ENCODE measurements around the gene ELFN2. TPM values are rescaled to one million over a fixed set of nuclear protein-coding genes. Genes with fewer than 3 reads are reported as not detected.
"Not testable (repeated sequence)": the region's sequence is repeated elsewhere in the genome, so short reads cannot be mapped to it uniquely, and the experiment has no call there.

Gene ELFN2, protein sequence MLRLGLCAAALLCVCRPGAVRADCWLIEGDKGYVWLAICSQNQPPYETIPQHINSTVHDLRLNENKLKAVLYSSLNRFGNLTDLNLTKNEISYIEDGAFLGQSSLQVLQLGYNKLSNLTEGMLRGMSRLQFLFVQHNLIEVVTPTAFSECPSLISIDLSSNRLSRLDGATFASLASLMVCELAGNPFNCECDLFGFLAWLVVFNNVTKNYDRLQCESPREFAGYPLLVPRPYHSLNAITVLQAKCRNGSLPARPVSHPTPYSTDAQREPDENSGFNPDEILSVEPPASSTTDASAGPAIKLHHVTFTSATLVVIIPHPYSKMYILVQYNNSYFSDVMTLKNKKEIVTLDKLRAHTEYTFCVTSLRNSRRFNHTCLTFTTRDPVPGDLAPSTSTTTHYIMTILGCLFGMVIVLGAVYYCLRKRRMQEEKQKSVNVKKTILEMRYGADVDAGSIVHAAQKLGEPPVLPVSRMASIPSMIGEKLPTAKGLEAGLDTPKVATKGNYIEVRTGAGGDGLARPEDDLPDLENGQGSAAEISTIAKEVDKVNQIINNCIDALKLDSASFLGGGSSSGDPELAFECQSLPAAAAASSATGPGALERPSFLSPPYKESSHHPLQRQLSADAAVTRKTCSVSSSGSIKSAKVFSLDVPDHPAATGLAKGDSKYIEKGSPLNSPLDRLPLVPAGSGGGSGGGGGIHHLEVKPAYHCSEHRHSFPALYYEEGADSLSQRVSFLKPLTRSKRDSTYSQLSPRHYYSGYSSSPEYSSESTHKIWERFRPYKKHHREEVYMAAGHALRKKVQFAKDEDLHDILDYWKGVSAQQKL
- under 1 TPM; 0.28 to 0.38 TPM for total RNA-seq

DNA sequence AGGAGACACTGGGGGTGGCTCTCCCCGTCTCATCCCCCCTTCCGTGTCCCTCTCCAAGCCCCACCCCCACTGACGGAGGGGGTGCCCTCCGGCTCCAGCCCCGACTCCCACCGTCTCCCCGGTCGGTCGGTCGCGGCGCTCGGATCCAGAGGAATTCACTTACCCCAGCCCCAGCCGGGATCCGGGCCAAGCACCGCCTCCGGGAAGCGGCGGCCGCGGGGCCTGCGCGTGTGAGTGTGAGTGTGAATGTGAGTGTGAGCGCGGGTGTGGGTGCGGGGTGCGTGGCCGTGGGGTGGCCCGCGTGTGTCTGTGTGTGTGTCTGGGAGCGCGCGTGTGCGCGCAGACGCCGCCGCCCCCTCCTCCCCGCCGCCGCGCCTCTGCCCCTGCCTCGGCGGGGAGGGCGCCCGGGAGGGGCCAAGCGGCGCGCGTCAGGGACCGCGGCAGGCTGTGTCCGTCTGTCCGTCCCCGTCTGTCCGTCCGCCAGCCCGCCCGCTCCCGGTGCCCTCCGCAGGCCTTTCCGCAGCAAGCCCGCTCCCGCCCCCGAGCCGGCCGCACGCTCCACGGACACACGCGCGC lies at the start of gene ELFN2:
Gene ELFN2 (minus strand): TSS at position 345 of the 576 bp plus-strand sequence. CDS start 51,945 bp downstream, outside the sequence.
- no peak for DNase-seq
- CTCF ChIA-PET: no interaction called here
- Mint-ChIP-seq H3K27me3 (peaks cover 63% of the 10 kb centered on the region), H3K36me3 (ENCODE audit: low read depth) (peaks cover 1% of the 10 kb centered on the region), H3K27ac (no peak within 1 kb of the TSS), H3K4me1 (peaks cover 23% of the 10 kb centered on the region), H3K9me3 (peaks cover 2% of the 10 kb centered on the region), H3K4me3 (no peak within 1 kb of the TSS)
- POLR2A ChIA-PET: no interaction called here

DNA sequence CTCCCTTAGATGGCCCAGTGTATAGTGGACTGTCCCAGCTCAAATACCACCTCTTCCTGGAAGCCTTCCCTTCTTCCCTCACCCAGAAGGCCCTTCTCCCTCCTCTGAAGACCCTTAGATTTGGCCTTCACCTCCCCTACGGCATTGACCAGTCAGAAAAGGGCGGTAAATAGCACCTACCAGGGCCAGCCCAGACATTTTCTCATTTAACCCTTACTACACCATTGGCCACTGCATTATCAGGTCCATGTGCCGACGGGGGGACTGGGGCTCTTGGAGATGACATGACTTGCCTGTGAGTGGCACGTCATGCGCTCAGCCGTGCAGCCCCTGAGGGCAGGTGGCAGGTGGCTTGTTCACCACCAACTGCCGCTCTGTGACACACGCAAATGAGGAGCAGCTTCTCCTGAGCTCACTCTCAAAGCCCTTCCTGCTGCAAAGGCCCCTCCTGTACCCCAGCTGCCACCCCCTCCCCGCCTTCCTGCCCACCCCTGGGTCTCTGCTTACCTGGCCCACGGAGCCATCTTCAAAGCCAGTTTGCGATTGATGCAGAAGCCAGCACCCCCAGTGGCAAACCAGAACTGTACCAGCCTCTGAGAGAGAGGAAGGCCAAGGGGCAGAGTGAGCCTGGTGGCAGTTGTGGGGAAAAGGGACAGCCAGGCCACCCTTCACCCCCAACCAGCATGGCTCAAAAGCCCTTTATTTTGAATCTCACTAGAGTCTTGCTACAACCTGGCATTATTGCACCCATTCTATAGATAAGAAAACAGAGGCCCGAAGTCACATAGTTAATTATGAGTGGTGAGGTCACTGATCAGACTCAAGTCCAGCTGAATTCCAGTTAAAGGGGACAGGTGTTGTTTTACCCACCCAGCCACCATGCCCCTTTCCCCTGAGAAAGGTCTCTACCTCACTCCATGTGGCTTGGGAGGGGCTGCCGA lies 49.4 kb upstream of the ELFN2 start:
- no peak for DNase-seq
- Mint-ChIP-seq H3K9me3 (no peaks in the 10 kb centered on the region), H3K4me1 (peaks cover 16% of the 10 kb centered on the region), H3K27ac (no peak overlapping the region), H3K36me3 (ENCODE audit: low read depth) (peaks cover 63% of the 10 kb centered on the region), H3K4me3 (no peak overlapping the region), H3K27me3 (no peaks in the 10 kb centered on the region)
- ChIA-PET CTCF (interaction anchor here (0.6 kb wide), 1 partner anchor 1040 kb away, joined by 3 read pairs; no protein-coding TSS in a partner anchor), POLR2A (no interaction called here)

DNA sequence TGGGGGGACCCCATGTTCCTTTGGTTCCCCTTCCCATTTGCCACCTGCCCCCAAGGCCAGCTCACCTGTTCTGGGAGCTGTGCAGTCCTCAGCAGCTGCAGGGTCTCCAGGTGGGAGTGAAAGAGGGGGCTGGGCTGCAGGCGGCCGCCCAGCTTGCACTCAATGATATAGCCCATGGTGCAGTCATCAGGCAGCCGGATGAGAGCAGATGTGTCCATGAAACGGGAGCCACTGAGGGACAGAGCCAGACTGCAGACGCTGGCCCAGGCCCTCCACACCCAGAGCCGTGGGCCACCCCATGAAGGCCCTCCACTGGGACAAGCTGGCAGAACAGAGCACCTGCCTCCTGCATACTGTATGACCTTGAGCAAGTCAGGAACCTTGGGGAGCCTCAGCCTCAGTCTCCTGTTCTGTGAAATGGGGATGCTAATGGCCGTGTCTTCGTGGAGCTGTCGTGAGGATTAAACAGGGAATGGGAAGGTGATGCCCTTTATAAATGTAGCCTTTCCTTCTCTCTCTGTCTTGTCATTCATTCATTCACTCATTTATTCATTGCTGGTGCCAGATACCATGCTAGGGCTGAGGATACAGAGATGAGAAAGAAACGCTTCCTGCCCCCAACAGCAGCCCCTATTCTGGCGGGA lies 47.3 kb upstream of the ELFN2 start:
- Mint-ChIP-seq H3K27me3 (no peaks in the 10 kb centered on the region), H3K36me3 (ENCODE audit: low read depth) (peaks cover 64% of the 10 kb centered on the region), H3K9me3 (no peaks in the 10 kb centered on the region), H3K27ac (peak overlapping the region; percentile 19), H3K4me3 (no peak overlapping the region), H3K4me1 (peaks cover 9% of the 10 kb centered on the region)
- DNase-seq: no peak
- ChIA-PET POLR2A (interaction anchor here (1.2 kb wide), 1 partner anchor 243 kb away, joined by 3 read pairs; no protein-coding TSS in a partner anchor), CTCF (interaction anchor here (1.3 to 3.5 kb wide), 2 partner anchors 23 to 118 kb away, joined by 4 to 18 read pairs; no protein-coding TSS in a partner anchor)

DNA sequence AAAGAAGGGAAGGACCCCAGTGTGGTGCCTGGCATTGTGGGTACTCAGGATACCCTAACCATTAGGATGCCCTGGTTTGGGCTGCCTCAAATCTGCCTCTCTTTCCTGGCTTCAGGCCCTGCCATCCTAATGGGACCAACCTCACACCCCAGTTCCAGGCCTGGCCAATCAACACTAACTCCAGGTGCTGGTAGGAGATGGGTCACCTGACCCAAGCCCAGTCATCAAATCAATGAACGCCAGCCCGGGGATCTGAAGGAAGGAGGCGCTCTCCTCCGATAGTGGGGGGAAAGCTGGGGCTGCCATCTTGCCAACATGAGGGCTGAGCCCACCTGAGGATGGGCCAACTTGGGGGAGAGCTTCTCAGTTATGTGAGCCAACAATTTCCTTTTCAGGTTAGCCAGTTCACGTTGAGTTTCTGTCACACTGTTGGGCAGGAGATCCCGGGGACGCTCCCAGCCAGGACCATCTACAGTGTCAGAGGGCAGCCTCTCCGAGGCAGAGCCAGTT lies 46.2 kb upstream of the ELFN2 start:
- H3K36me3 Mint-ChIP-seq (ENCODE audit: low read depth): peaks cover 65% of the 10 kb centered on the region
- no peak for DNase-seq
- ChIA-PET CTCF (interaction anchor here (1.0 to 3.5 kb wide), 8 partner anchors 10 to 119 kb away, joined by 3 to 27 read pairs (median 14); partner anchors contain the start of gene MFNG), POLR2A (interaction anchor here (1.2 to 3.1 kb wide), 2 partner anchors 11 to 242 kb away, joined by 3 to 31 read pairs; partner anchors contain the start of gene MFNG)
- H3K27me3 Mint-ChIP-seq: no peaks in the 10 kb centered on the region
- H3K27ac Mint-ChIP-seq: no peak overlapping the region
- H3K9me3 Mint-ChIP-seq: no peaks in the 10 kb centered on the region
- peaks cover 9% of the 10 kb centered on the region for H3K4me1 Mint-ChIP-seq
- no peak overlapping the region for H3K4me3 Mint-ChIP-seq

DNA sequence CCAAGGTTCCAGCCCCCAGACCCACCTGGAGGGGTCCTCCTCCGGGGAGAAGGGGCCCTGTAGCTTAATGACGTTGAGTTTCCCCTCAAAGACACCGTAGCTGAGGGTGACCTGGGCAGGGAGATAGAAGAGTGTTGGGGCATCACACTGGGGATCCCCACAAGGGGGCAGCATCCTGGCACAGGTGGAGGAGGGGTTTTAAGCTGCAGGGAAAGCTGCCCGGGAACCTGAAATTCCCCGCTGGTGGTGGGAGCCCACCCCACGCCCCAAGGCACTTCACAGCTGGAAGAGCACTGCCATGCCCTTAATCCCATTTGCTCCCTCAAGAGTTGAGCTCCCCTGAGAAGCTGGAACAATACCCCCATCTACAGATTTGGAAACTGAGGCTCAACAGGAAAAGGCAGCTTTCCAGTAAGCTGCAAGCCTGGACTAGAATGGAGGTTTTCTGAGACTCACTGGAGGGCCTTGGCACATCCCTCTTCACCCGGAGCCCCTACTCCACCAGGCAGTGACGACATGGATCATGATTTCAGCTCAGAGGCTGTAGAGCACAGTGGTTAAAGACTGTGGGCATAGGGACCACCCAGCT lies 45.2 kb upstream of the ELFN2 start:
- Mint-ChIP-seq H3K9me3 (no peaks in the 10 kb centered on the region), H3K27me3 (no peaks in the 10 kb centered on the region), H3K27ac (peak overlapping the region; percentile 21), H3K36me3 (ENCODE audit: low read depth) (peaks cover 63% of the 10 kb centered on the region), H3K4me3 (no peak overlapping the region), H3K4me1 (peaks cover 9% of the 10 kb centered on the region)
- DNase-seq: peak; percentile 48
- ChIA-PET POLR2A (interaction anchor here (1.0 to 3.1 kb wide), 2 partner anchors 12 to 95 kb away, joined by 7 to 31 read pairs; partner anchors contain the start of gene MFNG), CTCF (interaction anchor here (0.6 to 3.5 kb wide), 19 partner anchors 9 to 350 kb away, joined by 3 to 27 read pairs (median 4); partner anchors contain the start of gene MFNG)

DNA sequence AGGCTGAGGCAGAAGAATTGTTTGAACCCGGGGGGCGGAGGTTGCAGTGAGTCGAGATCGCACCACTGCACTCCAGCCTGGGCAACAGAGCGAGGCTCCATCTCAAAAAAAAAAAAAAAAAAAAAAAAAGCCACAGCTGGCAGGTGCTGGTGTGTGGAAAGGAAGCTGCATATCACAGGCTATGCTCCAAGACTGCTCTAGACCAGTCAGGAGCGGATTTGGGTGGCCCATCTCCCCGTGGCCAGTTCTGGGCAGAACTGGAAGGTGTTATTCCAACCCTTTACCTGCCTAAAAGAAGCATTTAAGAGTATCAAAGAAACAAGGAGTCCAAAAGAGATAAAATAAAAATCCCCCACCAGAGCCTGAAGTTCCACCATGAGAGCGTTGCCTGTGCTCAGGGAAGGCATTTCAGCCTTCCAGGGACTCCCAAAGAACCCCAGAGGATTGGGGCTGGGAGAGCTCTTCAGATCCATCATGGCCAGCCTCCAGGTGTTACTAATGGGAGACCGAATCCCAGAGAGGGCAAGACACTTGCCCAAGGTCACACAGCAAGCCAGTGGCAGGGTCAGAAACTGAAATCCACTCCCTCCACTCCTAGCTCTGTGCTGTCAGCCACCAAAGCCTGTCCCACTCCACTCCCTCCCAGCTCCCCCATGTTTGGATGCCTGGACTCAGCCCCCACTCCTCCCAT lies 44.6 kb upstream of the ELFN2 start:
- Mint-ChIP-seq H3K4me1 (peaks cover 9% of the 10 kb centered on the region), H3K27ac (no peak overlapping the region), H3K36me3 (ENCODE audit: low read depth) (peaks cover 57% of the 10 kb centered on the region), H3K27me3 (no peaks in the 10 kb centered on the region), H3K9me3 (no peaks in the 10 kb centered on the region), H3K4me3 (no peak overlapping the region)
- POLR2A ChIA-PET: interaction anchor here (1.0 to 3.1 kb wide), 2 partner anchors 13 to 95 kb away, joined by 7 to 31 read pairs; partner anchors contain the start of gene MFNG
- CTCF ChIA-PET: interaction anchor here (0.6 to 3.5 kb wide), 16 partner anchors 13 to 187 kb away, joined by 3 to 27 read pairs (median 4); partner anchors contain the start of gene MFNG
- DNase-seq: no peak

DNA sequence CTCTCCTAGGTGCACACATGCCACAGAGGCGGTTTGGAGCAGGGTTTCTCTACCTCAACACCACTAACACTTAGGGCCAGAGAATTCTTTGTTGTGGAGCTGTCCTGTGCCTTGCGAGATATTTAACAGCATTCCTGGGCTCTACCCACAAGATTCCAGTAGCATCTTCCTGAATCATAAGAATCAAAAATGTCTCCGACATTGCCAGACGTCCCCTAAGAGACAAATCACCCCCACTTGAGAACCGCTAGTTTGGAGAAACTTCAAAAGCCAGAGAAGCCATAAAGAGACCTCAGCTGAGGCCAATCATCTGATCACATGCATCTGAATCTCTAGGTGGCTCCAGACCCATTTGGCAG lies 42.8 kb upstream of the ELFN2 start:
- Mint-ChIP-seq H3K9me3 (no peaks in the 10 kb centered on the region), H3K27ac (no peak overlapping the region), H3K27me3 (no peaks in the 10 kb centered on the region), H3K36me3 (ENCODE audit: low read depth) (peaks cover 58% of the 10 kb centered on the region), H3K4me3 (no peak overlapping the region), H3K4me1 (peaks cover 11% of the 10 kb centered on the region)
- ChIA-PET POLR2A (no interaction called here), CTCF (interaction anchor here (1.2 kb wide), 1 partner anchor 16 kb away, joined by 4 read pairs; the partner anchor contains the start of gene MFNG)
- DNase-seq: no peak

DNA sequence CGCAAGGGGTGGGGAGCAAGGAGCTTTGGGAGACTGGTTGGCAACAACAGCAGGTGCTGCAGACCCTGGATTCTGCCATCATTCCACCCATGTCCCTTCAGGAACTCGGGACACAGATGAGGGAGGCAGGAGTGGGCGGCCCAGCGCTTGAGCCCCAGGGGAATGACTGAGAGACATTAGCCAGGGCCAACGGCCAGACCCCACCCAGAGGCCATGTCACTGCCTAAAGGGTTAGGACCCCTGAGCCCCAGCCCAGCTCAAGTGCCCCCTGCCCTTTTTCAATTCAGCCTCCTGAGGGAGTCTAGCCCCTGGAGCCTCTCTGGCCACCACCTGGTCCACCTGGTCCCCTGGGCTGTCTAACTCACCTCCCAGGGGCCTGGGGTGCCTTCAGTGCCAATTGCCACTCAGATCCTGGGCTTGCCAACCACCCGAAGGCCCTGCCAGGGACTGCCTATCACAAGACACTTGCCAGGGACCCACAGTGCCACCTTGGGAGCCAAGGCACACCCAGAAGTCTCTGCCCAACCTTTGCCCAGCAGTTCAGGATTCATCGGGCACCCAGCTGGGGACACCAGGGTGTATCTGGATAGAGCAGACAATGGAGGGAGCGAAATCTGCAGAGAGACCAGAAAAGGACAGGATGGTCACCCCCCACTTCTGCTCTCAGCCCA lies 42.3 kb upstream of the ELFN2 start:
- Mint-ChIP-seq H3K27ac (no peak overlapping the region), H3K27me3 (no peaks in the 10 kb centered on the region), H3K4me1 (peaks cover 11% of the 10 kb centered on the region), H3K9me3 (no peaks in the 10 kb centered on the region), H3K36me3 (ENCODE audit: low read depth) (peaks cover 56% of the 10 kb centered on the region), H3K4me3 (no peak overlapping the region)
- no peak for DNase-seq
- ChIA-PET POLR2A (no interaction called here), CTCF (interaction anchor here (1.2 kb wide), 1 partner anchor 17 kb away, joined by 4 read pairs; the partner anchor contains the start of gene MFNG)

DNA sequence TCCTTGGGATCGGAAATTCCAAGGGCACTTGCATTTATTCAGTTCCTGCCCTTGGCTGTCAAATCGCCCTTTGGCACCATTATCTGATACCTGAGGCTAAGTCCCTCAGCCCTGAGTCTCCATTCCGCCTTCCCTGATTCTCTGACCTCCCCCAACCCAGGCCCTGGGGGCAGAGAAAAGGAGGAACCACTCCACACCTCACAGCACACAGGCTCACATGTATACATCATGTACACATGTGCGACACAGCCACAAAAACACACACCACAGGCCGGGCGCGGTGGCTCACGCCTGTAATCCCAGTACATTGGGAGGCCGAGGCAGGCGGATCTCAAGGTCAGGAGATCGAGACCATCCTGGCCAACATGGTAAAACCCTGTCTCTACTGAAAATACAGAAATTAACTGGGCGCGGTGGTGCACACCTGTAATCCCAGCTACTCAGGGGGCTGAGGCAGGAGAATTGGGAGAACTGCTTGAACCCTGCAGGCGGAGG lies 41.0 kb upstream of the ELFN2 start:
- H3K9me3 Mint-ChIP-seq, H3K27me3 Mint-ChIP-seq, POLR2A ChIA-PET, H3K4me3 Mint-ChIP-seq, CTCF ChIA-PET, DNase-seq, H3K27ac Mint-ChIP-seq: not testable (repeated sequence)
- Mint-ChIP-seq H3K36me3 (ENCODE audit: low read depth) (peaks cover 50% of the 10 kb centered on the region), H3K4me1 (peaks cover 14% of the 10 kb centered on the region)

DNA sequence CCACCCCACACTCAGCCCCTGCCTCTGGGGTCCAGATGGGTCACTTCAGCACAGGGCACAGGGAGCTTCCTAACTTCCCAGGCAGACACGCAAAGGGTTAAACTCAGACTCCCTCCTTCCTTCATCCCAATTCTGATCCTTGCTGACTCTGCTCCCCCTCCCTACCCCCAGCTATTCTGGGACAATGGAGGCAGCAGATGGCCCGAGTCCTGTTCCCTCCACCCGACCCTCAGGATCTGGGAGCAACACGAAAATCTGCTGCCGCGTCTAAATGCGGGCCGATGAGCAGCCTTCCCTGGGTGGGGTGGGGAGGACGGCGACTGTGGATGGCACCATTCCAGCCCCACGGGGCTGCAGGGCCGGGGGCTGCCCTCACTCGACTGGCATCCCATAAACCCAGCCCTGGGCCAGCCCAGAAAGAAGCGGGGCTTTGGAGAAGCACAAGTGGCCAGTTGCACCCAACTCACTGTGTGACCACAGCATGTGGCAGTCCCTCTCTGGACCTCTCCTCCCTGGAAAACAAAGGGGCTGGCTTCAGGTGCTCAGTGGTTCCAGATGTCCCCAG lies 40.2 kb upstream of the ELFN2 start:
- Mint-ChIP-seq H3K27ac (no peak overlapping the region), H3K27me3 (no peaks in the 10 kb centered on the region)

More for the DNA sequence above, 40.2 kb upstream of the ELFN2 start:
- peaks cover 12% of the 10 kb centered on the region for H3K4me1 Mint-ChIP-seq
- DNase-seq: no peak
- ChIA-PET CTCF (interaction anchor here (1.2 to 1.7 kb wide), 2 partner anchors 9 to 39 kb away, joined by 4 read pairs; no protein-coding TSS in a partner anchor), POLR2A (no interaction called here)
- H3K4me3 Mint-ChIP-seq: no peak overlapping the region
- peaks cover 45% of the 10 kb centered on the region for H3K36me3 Mint-ChIP-seq (ENCODE audit: low read depth)
- H3K9me3 Mint-ChIP-seq: no peaks in the 10 kb centered on the region
